Measurements from ENCODE around the gene ST6GALNAC5.

The ST6GALNAC5 gene

DNA sequence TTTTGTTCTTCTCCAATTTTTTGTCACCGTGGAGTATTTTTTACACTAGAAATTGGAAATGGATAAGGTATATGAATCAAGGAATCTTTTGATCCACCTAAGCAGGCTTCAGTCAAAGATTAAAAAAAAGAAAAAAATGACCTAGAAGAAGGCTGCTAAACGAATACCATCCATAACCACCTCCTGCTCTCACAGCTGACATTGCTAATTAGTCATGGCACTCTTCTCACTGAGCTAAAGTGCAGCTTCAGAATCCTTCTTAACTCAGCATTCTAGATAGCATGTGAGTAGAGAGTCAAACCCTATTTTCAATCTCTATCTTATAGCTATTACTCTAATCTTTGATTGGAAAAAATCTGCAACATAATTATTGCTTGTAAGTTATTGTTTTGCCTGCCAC lies 40.2 kb upstream of the ST6GALNAC5 start:
- Histone ChIP-seq H3K4me3 (ENCODE audit: low read depth, low read length) (no peak overlapping the region), H3K27ac (no peak overlapping the region), H3K36me3 (no peaks in the 10 kb centered on the region), H3K27me3 (ENCODE audit: insufficient read depth, low read depth, severe bottlenecking) (no peaks in the 10 kb centered on the region), H3K9me3 (ENCODE audit: severe bottlenecking) (no peaks in the 10 kb centered on the region)
- TF ChIP-seq, protein P1, sequence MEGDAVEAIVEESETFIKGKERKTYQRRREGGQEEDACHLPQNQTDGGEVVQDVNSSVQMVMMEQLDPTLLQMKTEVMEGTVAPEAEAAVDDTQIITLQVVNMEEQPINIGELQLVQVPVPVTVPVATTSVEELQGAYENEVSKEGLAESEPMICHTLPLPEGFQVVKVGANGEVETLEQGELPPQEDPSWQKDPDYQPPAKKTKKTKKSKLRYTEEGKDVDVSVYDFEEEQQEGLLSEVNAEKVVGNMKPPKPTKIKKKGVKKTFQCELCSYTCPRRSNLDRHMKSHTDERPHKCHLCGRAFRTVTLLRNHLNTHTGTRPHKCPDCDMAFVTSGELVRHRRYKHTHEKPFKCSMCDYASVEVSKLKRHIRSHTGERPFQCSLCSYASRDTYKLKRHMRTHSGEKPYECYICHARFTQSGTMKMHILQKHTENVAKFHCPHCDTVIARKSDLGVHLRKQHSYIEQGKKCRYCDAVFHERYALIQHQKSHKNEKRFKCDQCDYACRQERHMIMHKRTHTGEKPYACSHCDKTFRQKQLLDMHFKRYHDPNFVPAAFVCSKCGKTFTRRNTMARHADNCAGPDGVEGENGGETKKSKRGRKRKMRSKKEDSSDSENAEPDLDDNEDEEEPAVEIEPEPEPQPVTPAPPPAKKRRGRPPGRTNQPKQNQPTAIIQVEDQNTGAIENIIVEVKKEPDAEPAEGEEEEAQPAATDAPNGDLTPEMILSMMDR (IDR thresholded peaks at IDR 0.05; ENCODE audit: low read depth, low read length): no peak
- no peak for DNase-seq

DNA sequence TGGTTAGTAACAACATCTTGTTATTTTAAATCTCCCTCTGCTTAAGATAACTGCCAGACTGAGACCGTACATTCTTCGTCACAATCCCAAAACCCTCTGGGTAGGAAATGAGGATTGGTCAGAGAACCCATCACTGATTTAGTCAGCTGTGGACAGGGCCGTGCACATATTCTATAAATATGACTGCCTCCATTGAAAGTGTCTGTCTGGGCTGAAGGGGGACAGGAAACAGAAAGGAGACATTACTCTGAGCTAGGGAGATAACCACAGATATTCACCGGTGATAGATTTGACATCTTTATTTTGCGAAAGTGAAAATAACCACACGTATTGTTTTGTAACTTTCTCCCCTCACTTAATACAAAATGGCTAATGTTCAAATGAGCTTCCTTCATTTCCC lies 36.9 kb upstream of the ST6GALNAC5 start:
- Histone ChIP-seq H3K4me3 (ENCODE audit: low read depth, low read length) (no peak overlapping the region), H3K27me3 (ENCODE audit: insufficient read depth, low read depth, severe bottlenecking) (no peaks in the 10 kb centered on the region), H3K36me3 (no peaks in the 10 kb centered on the region), H3K9me3 (ENCODE audit: severe bottlenecking) (no peaks in the 10 kb centered on the region), H3K27ac (no peak overlapping the region)
- TF ChIP-seq, protein P1 (IDR thresholded peaks at IDR 0.05; ENCODE audit: low read depth, low read length): no peak
- DNase-seq: no peak

DNA sequence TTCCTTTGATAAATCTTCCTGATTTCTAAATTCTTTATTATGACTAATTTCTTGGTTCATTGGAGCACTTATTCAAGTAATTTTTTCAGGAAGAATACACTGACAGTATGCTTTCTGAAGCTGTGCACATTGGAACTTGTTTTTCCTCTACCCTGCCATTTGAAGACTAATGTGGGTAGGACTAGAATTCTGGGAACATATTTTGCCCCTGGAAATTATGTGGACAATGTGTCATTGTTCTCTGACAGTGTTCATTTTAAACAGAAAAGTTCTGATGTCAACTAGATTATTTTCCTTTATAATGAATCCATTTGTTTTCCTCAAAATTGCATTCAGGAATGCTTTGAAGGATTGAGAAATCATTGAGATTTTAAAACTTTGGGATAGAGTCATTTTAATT lies 34.8 kb upstream of the ST6GALNAC5 start:
- no peaks in the 10 kb centered on the region for H3K9me3 ChIP-seq (ENCODE audit: severe bottlenecking)
- no peak for DNase-seq
- no peaks in the 10 kb centered on the region for H3K27me3 ChIP-seq (ENCODE audit: insufficient read depth, low read depth, severe bottlenecking)
- H3K36me3 ChIP-seq: no peaks in the 10 kb centered on the region
- no peak overlapping the region for H3K4me3 ChIP-seq (ENCODE audit: low read depth, low read length)
- TF ChIP-seq, protein P1 (IDR thresholded peaks at IDR 0.05; ENCODE audit: low read depth, low read length): no peak
- no peak overlapping the region for H3K27ac ChIP-seq

DNA sequence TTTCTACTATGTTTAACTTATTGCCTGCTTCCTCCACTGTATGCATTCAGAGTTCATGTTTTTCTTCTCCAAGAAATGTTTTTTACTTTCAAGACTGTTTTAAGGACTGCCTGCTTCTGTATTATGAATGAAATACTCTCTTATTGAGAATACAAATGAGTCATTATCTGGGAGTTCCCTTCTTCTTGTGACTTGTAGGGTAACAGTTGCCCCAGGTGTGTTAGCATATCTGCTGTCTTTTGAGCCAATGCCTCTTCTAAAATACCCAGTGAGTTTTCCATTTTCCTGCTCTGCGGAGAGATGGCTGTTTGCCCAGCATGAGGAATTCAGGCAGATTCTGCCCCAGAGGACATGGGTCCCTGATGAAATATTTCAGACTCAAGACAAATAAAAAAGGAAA lies 34.1 kb upstream of the ST6GALNAC5 start:
- TF ChIP-seq, protein P1 (IDR thresholded peaks at IDR 0.05; ENCODE audit: low read depth, low read length): no peak
- Histone ChIP-seq H3K9me3 (ENCODE audit: severe bottlenecking) (no peaks in the 10 kb centered on the region), H3K36me3 (no peaks in the 10 kb centered on the region), H3K27ac (no peak overlapping the region), H3K27me3 (ENCODE audit: insufficient read depth, low read depth, severe bottlenecking) (no peaks in the 10 kb centered on the region), H3K4me3 (ENCODE audit: low read depth, low read length) (no peak overlapping the region)
- no peak for DNase-seq

DNA sequence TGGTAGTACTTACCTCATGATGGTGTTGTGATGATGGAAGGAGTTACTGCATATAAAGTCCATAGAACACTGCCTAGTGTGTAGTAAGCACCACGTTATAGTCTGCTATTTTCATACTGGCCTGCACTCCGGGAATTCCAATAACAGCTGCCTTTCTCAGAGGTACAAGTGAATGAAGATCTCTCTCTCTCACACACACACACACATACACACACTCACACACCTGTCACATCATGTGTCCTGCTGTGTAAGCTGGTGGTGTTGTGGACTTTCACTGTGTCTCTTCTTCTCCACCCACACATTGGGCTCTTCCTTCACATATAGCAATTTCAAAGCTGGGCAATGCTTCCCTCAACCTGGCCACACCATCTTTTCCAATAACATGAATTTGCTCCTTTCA lies 33.4 kb upstream of the ST6GALNAC5 start:
- H3K4me3 ChIP-seq (ENCODE audit: low read depth, low read length): no peak overlapping the region
- H3K36me3 ChIP-seq: no peaks in the 10 kb centered on the region
- no peaks in the 10 kb centered on the region for H3K27me3 ChIP-seq (ENCODE audit: insufficient read depth, low read depth, severe bottlenecking)
- no peaks in the 10 kb centered on the region for H3K9me3 ChIP-seq (ENCODE audit: severe bottlenecking)
- TF ChIP-seq, protein P1 (IDR thresholded peaks at IDR 0.05; ENCODE audit: low read depth, low read length): no peak
- no peak for DNase-seq
- H3K27ac ChIP-seq: no peak overlapping the region

DNA sequence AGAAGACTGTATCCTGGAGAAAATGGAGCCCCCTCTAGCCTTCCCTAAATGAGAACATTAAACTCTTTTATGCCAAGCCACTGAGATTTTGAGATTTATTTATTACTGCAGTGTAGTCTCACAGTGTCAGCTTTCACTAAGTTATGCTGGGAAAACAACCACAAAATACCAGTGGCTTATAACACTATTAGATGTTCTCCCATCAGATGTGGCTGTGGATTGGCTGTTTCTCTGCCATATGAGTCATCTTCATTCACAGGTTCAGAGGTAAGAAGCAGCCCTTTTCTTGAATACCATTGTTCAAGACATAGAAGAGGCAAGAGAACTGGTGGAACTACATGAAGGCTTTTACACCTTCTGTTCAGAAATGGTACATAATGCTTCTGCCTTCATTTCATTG lies 32.1 kb upstream of the ST6GALNAC5 start:
- Histone ChIP-seq H3K4me3 (ENCODE audit: low read depth, low read length) (no peak overlapping the region), H3K27ac (no peak overlapping the region), H3K36me3 (no peaks in the 10 kb centered on the region), H3K9me3 (ENCODE audit: severe bottlenecking) (no peaks in the 10 kb centered on the region), H3K27me3 (ENCODE audit: insufficient read depth, low read depth, severe bottlenecking) (no peaks in the 10 kb centered on the region)
- TF ChIP-seq, protein P1 (IDR thresholded peaks at IDR 0.05; ENCODE audit: low read depth, low read length): no peak
- DNase-seq: no peak
